H1 (cell line): ENCODE data around the gene C6orf52. TPM values are rescaled to one million over a fixed set of nuclear protein-coding genes. Genes with fewer than 3 reads are reported as not detected.

Source experiments
- CTCF ChIA-PET: fragments of 300-600 bp; sonication (Branson Sonifier 250); formaldehyde crosslinking; loops from one replicate; lab custom pipeline; 2021; ENCODE audit not compliant: partially characterized antibody; lab: Charles Lee
- POLR2A ChIA-PET: fragments of 300-600 bp; sonication (Branson Sonifier 250); formaldehyde crosslinking; loops from one replicate; lab custom pipeline; 2021; ENCODE audit warnings: inconsistent platforms; ENCODE audit not compliant: partially characterized antibody; lab: Charles Lee
- DNase-seq, 2 experiments: peaks; one replicate each; pipeline versions ENCODE4 v3.0.0 to v3.0.0-alpha.2; 2010 to 2022; ENCODE audit warnings: low spot score in 2 of 2, low read depth in 1 of 2, mixed read lengths in 1 of 2
- FAIRE-seq: peaks from 2 replicates; lab custom pipeline; 2011; peaks lifted over from hg19 to GRCh38; lab: Jason Lieb, UNC
- H2AFZ ChIP-seq: 2 replicates; pipeline ENCODE4 v1.8.1; 2012; ENCODE audit warnings: low read length, inconsistent platforms
- H2AK5ac ChIP-seq: 2 replicates; pipeline ENCODE4 v1.6.1; 2013; ENCODE audit warnings: low read depth, low read length
- H2BK120ac ChIP-seq: replicated peaks from 2 replicates; pipeline ENCODE3; 2013; ENCODE audit warnings: low read depth, low read length, inconsistent platforms
- H2BK12ac ChIP-seq: 2 replicates; pipeline ENCODE4 v1.6.1; 2013; ENCODE audit warnings: low read depth, low read length
- H2BK15ac ChIP-seq: 2 replicates; pipeline ENCODE4 v1.6.1; 2013; ENCODE audit warnings: low read length
- H2BK20ac ChIP-seq: 2 replicates; pipeline ENCODE4 v1.6.1; 2013; ENCODE audit warnings: low read length
- H2BK5ac ChIP-seq: 2 replicates; pipeline ENCODE4 v1.6.1; 2013; ENCODE audit warnings: low read depth, low read length
- H3K14ac ChIP-seq: 2 replicates; pipeline ENCODE4 v1.6.1; 2013; ENCODE audit warnings: inconsistent platforms; ENCODE audit not compliant: insufficient read length
- H3K18ac ChIP-seq: 2 replicates; pipeline ENCODE4 v1.6.1; 2013; ENCODE audit warnings: low read length; ENCODE audit errors: extremely low read depth
- H3K23ac ChIP-seq: 2 replicates; pipeline ENCODE4 v1.6.1; 2013; ENCODE audit warnings: inconsistent platforms; ENCODE audit not compliant: insufficient read length
- H3K23me2 ChIP-seq: 2 replicates; pipeline ENCODE4 v1.6.1; 2013; ENCODE audit warnings: low read depth, low read length
- H3K27ac ChIP-seq: 2 replicates; pipeline ENCODE4 v1.6.1; 2011; ENCODE audit warnings: low read depth, low read length, inconsistent platforms
- H3K27me3 ChIP-seq, 4 experiments: replicated peaks in 1 of 4; 1 replicate in 1 of 4; 2 replicates in 3 of 4; pipeline versions ENCODE4 v1.6.1 to v1.8.1; 2011 to 2013; ENCODE audit warnings: low read length in 3 of 4, mild to moderate bottlenecking in 3 of 4, inconsistent platforms in 2 of 4, mixed read lengths in 2 of 4, moderate library complexity in 1 of 4; ENCODE audit not compliant: control insufficient read depth in 3 of 4, insufficient read depth in 3 of 4; ENCODE audit errors: extremely low read depth in 1 of 4
- H3K36me3 ChIP-seq, 4 experiments: 2 replicates each; pipeline versions ENCODE4 v1.6.1 to v1.8.1; 2011 to 2013; ENCODE audit warnings: mild to moderate bottlenecking in 4 of 4, low read length in 3 of 4, moderate library complexity in 2 of 4, control low read depth in 1 of 4, inconsistent platforms in 1 of 4; ENCODE audit not compliant: insufficient read depth in 4 of 4, control insufficient read depth in 2 of 4
- H3K4ac ChIP-seq: replicated peaks from 2 replicates; pipeline ENCODE3; 2013; ENCODE audit warnings: low read length, low read depth, mixed read lengths, inconsistent platforms; ENCODE audit not compliant: insufficient read length
- H3K4me1 ChIP-seq, 4 experiments: replicated peaks in 1 of 4; 1 replicate in 1 of 4; 2 replicates in 3 of 4; pipeline versions ENCODE4 v1.6.1 to v1.8.1; 2011 to 2013; ENCODE audit warnings: low read length in 3 of 4, inconsistent platforms in 2 of 4, mixed read lengths in 1 of 4; ENCODE audit not compliant: insufficient read depth in 4 of 4, control insufficient read depth in 3 of 4
- H3K4me2 ChIP-seq, 2 experiments: 2 replicates each; pipeline versions ENCODE4 v1.6.1 to v1.8.1; 2011 to 2013; ENCODE audit warnings: low read depth in 2 of 2, low read length in 2 of 2, control low read depth in 1 of 2, inconsistent platforms in 1 of 2, mild to moderate bottlenecking in 1 of 2; ENCODE audit not compliant: insufficient read depth in 1 of 2
- H3K4me3 ChIP-seq, 4 experiments: fragments of 200-600, 300-600 bp in 1 of 4; sonication (generic), shearing (Covaris generic), sonication (Bioruptor Twin) in 1 of 4; 2 replicates each; pipeline versions ENCODE4 v1.5.1 to v1.8.1; 2011 to 2016; ENCODE audit warnings: low read length in 4 of 4, low read depth in 3 of 4, control low read depth in 2 of 4, inconsistent platforms in 2 of 4, mild to moderate bottlenecking in 2 of 4, mixed read lengths in 1 of 4, moderate library complexity in 1 of 4; ENCODE audit not compliant: insufficient read depth in 2 of 4; ENCODE audit errors: extremely low read depth in 1 of 4
- H3K56ac ChIP-seq: replicated peaks from 2 replicates; pipeline ENCODE3; 2013; ENCODE audit warnings: low read depth, mild to moderate bottlenecking, mixed read lengths, low read length, inconsistent platforms; ENCODE audit not compliant: insufficient read length
- H3K79me1 ChIP-seq: 2 replicates; pipeline ENCODE4 v1.6.1; 2013; ENCODE audit warnings: low read depth, low read length, control low read depth
- H3K79me2 ChIP-seq, 2 experiments: 2 replicates each; pipeline versions ENCODE4 v1.6.1 to v1.8.1; 2012 to 2013; ENCODE audit warnings: low read length in 2 of 2, mild to moderate bottlenecking in 2 of 2, inconsistent platforms in 1 of 2; ENCODE audit not compliant: insufficient read depth in 2 of 2, control insufficient read depth in 1 of 2
- H3K9ac ChIP-seq, 4 experiments: replicated peaks in 1 of 4; 1 replicate in 1 of 4; 2 replicates in 3 of 4; pipeline versions ENCODE4 v1.6.1 to v1.8.1; 2011 to 2013; ENCODE audit warnings: low read depth in 3 of 4, low read length in 3 of 4, control low read depth in 2 of 4, mild to moderate bottlenecking in 2 of 4, moderate library complexity in 2 of 4, inconsistent platforms in 1 of 4; ENCODE audit errors: extremely low read depth in 1 of 4
- H3K9me3 ChIP-seq, 2 experiments: 2 replicates each; pipeline versions ENCODE4 v1.6.1 to v1.8.1; 2012 to 2013; ENCODE audit warnings: mild to moderate bottlenecking in 2 of 2, moderate library complexity in 2 of 2, control low read depth in 1 of 2, inconsistent platforms in 1 of 2, low read depth in 1 of 2, low read length in 1 of 2, mixed read lengths in 1 of 2; ENCODE audit not compliant: insufficient read depth in 2 of 2
- H4K20me1 ChIP-seq, 2 experiments: replicated peaks in 1 of 2; 2 replicates each; pipeline versions ENCODE3 to v1.8.1; 2011 to 2013; ENCODE audit warnings: inconsistent platforms in 2 of 2, low read length in 2 of 2, mild to moderate bottlenecking in 1 of 2; ENCODE audit not compliant: insufficient read depth in 2 of 2, control insufficient read depth in 1 of 2
- H4K5ac ChIP-seq: 2 replicates; pipeline ENCODE4 v1.6.1; 2013; ENCODE audit warnings: low read length, low read depth, mixed read lengths, inconsistent platforms; ENCODE audit not compliant: insufficient read length
- H4K8ac ChIP-seq: 2 replicates; pipeline ENCODE4 v1.8.0; 2013; ENCODE audit warnings: mild to moderate bottlenecking, moderate library complexity, low read length, inconsistent platforms; ENCODE audit not compliant: insufficient read depth; ENCODE audit errors: extremely low read depth
- H4K91ac ChIP-seq: replicated peaks from 2 replicates; pipeline ENCODE3; 2013; ENCODE audit warnings: low read length, mixed read lengths, inconsistent platforms; ENCODE audit not compliant: insufficient read length
- WGBS, 2 experiments: shearing (Covaris generic) in 1 of 2; methylation state at CpG; one replicate each; pipeline versions ENCODE4 v1.1.6 to v1.1.7; 2013 to 2015; ENCODE audit warnings: low lambda C conversion rate in 2 of 2, mixed read lengths in 2 of 2, inconsistent platforms in 1 of 2, low coverage in 1 of 2, missing lambda C conversion rate in 1 of 2; ENCODE audit not compliant: insufficient replicate concordance in 2 of 2, insufficient coverage in 1 of 2, insufficient read length in 1 of 2; ENCODE audit errors: extremely low coverage in 1 of 2, missing lambda C conversion rate in 1 of 2; 5-methylcytosine and 5-hydroxymethylcytosine counted together
- polyA plus RNA-seq, 7 experiments: library from polyadenylated mRNA; depleted of rRNA in 3 of 7; stranded (reverse) in 5 of 7; unstranded in 2 of 7; fragments of >200 nt in 5 of 7; fragments of 200-250 nt in 2 of 7; gene quantifications; 1 replicate in 5 of 7; 2 replicates in 1 of 7; 4 replicates in 1 of 7; pipeline versions ENCODE4 v1.2.1 to v1.2.3, GENCODE V29; 2011 to 2013; ENCODE audit warnings: missing spikeins in 2 of 7, mixed read lengths in 2 of 7
- total RNA-seq: library from RNA; stranded (reverse); fragmentation: NEBNext Ultra II Directional; extraction: Animal tissue kit (Norgen Biotek cat#: 25700); gene quantifications from 2 replicates; pipeline ENCODE4 v1.2.1, GENCODE V29; 2021

Gene C6orf52
- total and polyA plus RNA-seq, 2 of the 8 experiments (the other 6 are each of a cell fraction or from before 2014, with no cell fraction given), result 1.5 to 3.1 TPM

DNA sequence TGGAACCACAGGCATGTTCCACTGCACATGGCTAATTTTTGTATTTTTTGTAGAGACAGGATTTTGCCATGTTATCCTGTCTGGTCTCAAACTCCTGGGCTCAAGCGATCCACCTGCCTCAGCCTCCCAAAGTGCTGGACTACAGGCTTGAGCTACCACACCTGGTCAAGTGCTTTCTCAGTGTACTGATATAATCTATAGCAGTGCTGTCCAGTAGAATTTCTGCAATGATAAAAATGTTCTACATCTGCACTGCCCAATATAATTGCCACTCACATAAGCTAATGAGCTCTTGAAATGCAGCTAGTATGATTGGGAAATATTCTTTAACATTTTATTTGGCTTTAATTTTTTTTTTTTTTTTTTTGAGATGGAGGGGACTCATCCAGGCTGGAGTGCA lies 64.2 kb downstream of the C6orf52 start:
- DNase-seq, result no peak

More for the DNA sequence above, 64.2 kb downstream of the C6orf52 start:
- H3K4me3 ChIP-seq, result no peak overlapping the region
- no peak overlapping the region for H4K91ac ChIP-seq
- no peaks in the 10 kb centered on the region for H3K79me1 ChIP-seq
- no peak overlapping the region for H3K14ac ChIP-seq
- no peak overlapping the region for H4K8ac ChIP-seq
- no peak overlapping the region for H3K23ac ChIP-seq
- H3K23me2 ChIP-seq, result no peaks in the 10 kb centered on the region
- H4K5ac ChIP-seq, result no peak overlapping the region
- no peak overlapping the region for H2BK20ac ChIP-seq
- no peak overlapping the region for H2BK15ac ChIP-seq
- H3K79me2 ChIP-seq, result no peaks in the 10 kb centered on the region
- no peaks in the 10 kb centered on the region for H4K20me1 ChIP-seq
- WGBS, 2 experiments, result 100% methylated on average over 1 of the region's 1 CpG; no CpG with 5 or more reads in 1 of the 2 experiments
- H3K27ac ChIP-seq, result no peak overlapping the region
- no peak overlapping the region for H2BK12ac ChIP-seq
- ChIA-PET POLR2A (interaction anchor here (0.7 to 0.8 kb wide), 3 partner anchors 8 to 20 kb away, joined by 3 to 4 read pairs (median 3); no protein-coding TSS in a partner anchor), CTCF (interaction anchor here (0.6 to 0.7 kb wide), 3 partner anchors 8 to 138 kb away, joined by 3 read pairs; no protein-coding TSS in a partner anchor)
- H3K36me3 ChIP-seq, result peaks cover 2 to 30% (median 18%) of the 10 kb centered on the region in 4 experiments; a peak in 6 of 8 replicates
- no peak overlapping the region for H3K4me2 ChIP-seq
- H2BK120ac ChIP-seq, result no peak overlapping the region
- no peak overlapping the region for H3K4ac ChIP-seq
- H2BK5ac ChIP-seq, result no peak overlapping the region
- no peak overlapping the region for H3K18ac ChIP-seq
- H2AK5ac ChIP-seq, result no peak overlapping the region
- no peak overlapping the region for H2AFZ ChIP-seq
- H3K9ac ChIP-seq, result no peak overlapping the region
- H3K56ac ChIP-seq, result no peak overlapping the region
- H3K4me1 ChIP-seq, result no peaks in the 10 kb centered on the region
- H3K9me3 ChIP-seq, result no peaks in the 10 kb centered on the region
- no peaks in the 10 kb centered on the region for H3K27me3 ChIP-seq
- no peak for FAIRE-seq
